NCI-H82 (cell line): ENCODE data around the gene CLPSL1.

ENCODE experiments used
- DNase-seq: peaks from one replicate; lab custom pipeline; 2025; lab: John Stamatoyannopoulos, UW

CLPSL1 gene

GRCh38 chr6:35797837-35798526 lies 17.2 kb downstream of the CLPSL1 start:
- no peak for DNase-seq

DNA sequence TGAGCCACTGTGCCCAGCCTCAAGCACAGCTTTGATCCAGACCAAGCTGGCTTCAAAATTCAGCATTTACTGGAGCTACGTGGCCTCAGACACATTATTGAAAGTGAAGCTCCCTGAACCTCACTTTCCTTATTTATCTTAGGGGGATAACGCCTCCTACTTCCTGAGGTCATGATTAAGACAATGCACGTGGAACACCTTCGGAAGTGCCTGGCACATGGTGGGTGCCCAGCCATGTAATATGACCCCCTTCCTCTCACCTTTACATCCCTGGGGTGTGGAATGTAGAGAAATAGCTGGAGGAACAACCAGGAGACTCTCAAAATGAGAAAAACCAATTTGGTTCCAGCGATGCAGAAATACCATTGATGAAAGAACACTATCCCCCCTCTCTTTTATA lies 17.9 kb downstream of the CLPSL1 start:
- no peak for DNase-seq

GRCh38 chr6:35801148-35801547 lies 20.3 kb downstream of the CLPSL1 start:
- no peak for DNase-seq

GRCh38 chr6:35804996-35805736 lies 24.3 kb downstream of the CLPSL1 start, which contains the start of gene LHFPL5:
Gene LHFPL5, plus strand, starts transcription at chr6:35805352. Its CDS starts 319 bp downstream, at chr6:35805671.
- DNase-seq = peak; percentile 79

DNA sequence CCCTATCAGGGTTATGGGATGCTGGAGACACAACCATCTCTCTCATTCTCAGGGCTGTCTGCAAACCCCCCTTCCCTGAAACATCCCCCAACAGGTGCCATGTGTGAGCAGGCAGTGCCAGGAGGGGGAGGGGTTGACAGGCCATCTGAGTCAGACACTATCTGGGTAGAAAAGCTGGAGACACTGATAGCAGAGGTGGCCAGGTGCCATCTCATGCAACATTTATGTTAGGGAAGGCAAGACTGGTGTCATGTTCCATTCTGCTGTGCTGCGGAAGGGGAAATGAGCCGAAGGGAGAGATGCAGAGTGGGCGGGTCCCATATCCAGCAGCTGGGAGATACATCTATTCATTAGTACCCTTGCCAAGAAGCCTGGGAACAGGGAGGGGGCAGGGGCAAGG lies 27.9 kb downstream of the CLPSL1 start:
- DNase-seq = no peak

DNA sequence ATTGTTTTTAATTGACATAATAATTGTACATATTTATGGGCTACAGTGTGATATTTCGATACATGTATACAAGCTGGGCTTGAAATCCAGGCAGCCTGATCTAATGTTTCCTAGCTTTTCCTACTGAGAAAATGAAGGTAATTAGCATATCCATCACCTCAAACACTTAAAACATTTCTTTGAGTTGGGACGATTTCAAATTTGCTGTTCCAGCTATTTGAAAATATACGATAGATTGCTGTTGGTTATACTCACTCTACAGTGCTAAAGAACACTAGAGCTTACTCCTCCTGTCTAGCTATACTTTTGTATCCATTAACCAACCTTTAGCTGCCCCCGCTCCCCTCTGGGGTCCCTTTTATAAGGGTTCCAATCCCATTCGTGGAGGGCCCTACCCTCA lies 29.0 kb downstream of the CLPSL1 start:
- DNase-seq = no peak

- no peak for DNase-seq
These were observed 30.3 kb downstream of the CLPSL1 start for GRCh38 chr6:35810971-35811698.

GRCh38 chr6:35811699-35811995 lies 30.8 kb downstream of the CLPSL1 start:
- no peak for DNase-seq

GRCh38 chr6:35817515-35817914 lies 36.7 kb downstream of the CLPSL1 start:
- DNase-seq = no peak

DNA sequence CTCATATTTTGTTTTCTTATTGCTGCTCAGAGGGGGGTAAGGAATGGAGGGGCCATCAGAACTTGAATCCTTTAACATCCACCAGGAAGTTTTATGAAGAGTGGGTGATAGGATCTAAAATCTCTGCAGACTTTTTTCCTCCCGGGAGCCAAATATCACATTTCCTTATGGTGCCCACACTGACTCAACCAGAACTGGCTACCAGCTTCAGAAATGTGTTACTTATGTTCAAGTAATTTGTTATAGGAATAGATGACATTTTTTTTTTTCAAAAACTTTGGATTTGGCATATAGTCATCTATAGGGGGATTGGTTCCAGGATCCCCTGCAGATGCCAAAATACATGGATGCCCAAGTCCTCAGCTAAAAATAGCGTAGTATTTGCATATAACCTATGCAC lies 42.8 kb downstream of the CLPSL1 start:
- DNase-seq = no peak

DNA sequence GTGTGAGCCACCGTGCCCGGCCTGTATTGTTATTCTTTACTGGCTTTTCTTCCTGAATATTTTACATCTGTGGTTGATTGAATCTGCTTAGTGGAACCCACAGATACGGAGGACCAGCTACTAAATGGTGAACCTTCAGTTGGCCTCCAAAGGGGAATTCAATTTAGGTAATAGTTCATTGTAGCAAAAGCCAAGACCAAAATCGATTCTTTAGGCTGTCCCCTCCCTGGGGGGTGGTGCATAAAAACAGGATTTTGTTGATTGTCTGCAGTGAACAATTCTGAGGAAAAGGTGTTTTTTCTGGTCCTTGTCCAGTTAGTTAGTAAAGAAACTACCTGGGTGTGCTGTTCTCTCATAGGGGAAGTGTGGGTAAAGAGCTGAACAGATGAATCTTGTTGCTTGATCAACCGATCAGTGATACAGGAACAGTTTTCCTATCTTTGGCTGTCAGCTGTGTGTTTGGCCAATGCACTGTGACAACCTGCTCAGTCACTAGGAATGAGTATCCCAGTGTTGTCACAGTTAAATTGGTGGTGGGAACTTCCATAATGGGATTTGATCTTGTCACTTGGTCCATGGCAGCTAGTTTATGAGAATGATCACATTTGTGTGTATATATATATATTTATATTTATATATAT lies 43.9 kb downstream of the CLPSL1 start:
- no peak for DNase-seq

DNA sequence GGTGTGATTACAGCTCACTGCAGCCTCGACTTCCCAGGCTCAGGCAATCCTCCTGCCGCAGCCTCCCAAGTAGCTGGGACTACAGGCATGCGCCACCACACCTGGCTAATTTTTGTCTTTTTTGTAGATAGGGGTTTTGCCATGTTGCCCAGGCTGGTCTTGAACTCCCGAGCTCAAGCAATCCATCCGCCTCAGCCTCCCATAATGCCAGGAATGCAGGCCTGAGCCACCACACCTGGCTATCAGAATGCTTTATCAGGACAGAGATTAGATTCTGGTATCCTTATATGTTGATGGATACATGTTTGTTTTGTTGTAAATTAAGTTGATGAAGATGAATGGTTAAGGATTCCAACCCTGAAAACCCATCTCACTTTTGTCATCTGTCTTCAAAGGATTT lies 48.5 kb downstream of the CLPSL1 start:
- no peak for DNase-seq

DNA sequence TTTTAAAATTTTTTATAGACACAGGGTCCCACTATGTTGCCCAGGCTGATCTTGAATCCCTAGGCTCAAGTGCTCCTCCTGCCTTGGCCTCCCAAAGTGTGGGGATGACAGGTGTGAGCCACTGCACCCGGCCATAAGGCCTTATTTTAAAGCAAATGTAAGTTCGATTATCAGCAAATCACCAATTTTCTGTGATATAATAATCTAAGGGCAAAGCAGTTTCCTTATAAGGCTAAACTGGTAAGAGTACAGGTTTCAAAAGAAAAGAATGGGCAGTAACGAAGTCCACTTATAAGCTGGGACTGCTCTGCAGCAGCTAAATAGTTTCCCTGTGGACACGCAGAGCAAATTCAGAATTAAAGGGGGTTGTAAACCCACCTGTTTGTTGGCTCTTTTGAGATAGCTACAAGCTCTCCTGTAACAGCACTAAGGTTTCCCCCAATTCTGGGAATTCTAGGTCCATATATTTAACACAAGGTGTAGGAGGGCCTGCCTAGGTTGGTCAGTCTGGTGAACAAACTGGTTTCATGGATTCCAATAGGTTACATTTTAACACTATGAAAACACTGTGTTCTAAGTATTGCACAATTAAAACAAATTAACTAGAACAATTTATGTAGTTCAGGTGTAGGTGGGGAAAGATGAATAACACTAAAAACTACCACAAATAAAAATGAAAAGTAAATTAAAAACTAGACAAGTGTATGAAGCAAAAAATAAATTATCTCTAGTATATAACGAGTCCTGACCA lies 50.6 kb downstream of the CLPSL1 start:
- no peak for DNase-seq

- DNase-seq = no peak
These were observed 52.7 kb downstream of the CLPSL1 start for GRCh38 chr6:35833536-35833935.
